HCT116 (cell line): ENCODE data around the gene BDNF.

Experiments used
- CEBPB ChIP-seq: IDR thresholded peaks from 2 replicates; pipeline ENCODE4 v1.6.1; 2012; ENCODE audit warnings: low read depth
- CTCF ChIP-seq, 3 experiments: fragments of 200-600 bp in 1 of 3; sonication (generic) in 1 of 3; IDR thresholded peaks in 2 of 3; conservative IDR thresholded peaks in 1 of 3; 2 replicates each; pipeline ENCODE4 v1.5.1; 2012 to 2017; ENCODE audit warnings: low read depth in 2 of 3, low read length in 2 of 3, antibody characterized with exemption in 1 of 3, borderline replicate concordance in 1 of 3, control low read depth in 1 of 3, mild to moderate bottlenecking in 1 of 3, mixed read lengths in 1 of 3, mixed run types in 1 of 3, moderate library complexity in 1 of 3; ENCODE audit not compliant: insufficient read depth in 1 of 3
- EZH2phosphoT487 ChIP-seq: fragments of 200-600 bp; IDR thresholded peaks from 2 replicates; pipeline ENCODE4 v1.6.1; 2018; ENCODE audit warnings: antibody characterized with exemption, borderline replicate concordance
- JUND ChIP-seq: IDR thresholded peaks from 2 replicates; pipeline ENCODE4 v1.6.1; 2012
- POLR2A ChIP-seq: IDR thresholded peaks from 2 replicates; pipeline ENCODE4 v1.7.0; 2011; ENCODE audit warnings: borderline replicate concordance; ENCODE audit not compliant: insufficient read depth, insufficient read length; ENCODE audit errors: extremely low read depth
- REST ChIP-seq: IDR thresholded peaks from 2 replicates; pipeline ENCODE4 v1.6.1; 2012; ENCODE audit warnings: low read depth

- no peak for TF ChIP-seq CTCF (IDR thresholded peaks at IDR 0.05 in 2 of 3, conservative IDR thresholded peaks at IDR 0.05 in 1 of 3; ENCODE audit: borderline replicate concordance in 1 of 3, insufficient read depth in 1 of 3, low read depth in 2 of 3, low read length in 2 of 3)
- TF ChIP-seq JUND = no peak
- TF ChIP-seq POLR2A = no peak
- TF ChIP-seq REST = no peak
- no peak for TF ChIP-seq EZH2phosphoT487
- TF ChIP-seq CEBPB = no peak
These were observed 23.1 kb downstream of the BDNF start for GRCh38 chr11:27677108-27677507.
